Mesenteric fat pad (tissue), 1 donor: ENCODE data around the gene PTK7. TPM values are rescaled to one million over a fixed set of nuclear protein-coding genes. Genes with fewer than 3 reads are reported as not detected.
A peak's percentile ranks its signal among the peaks of the same experiment; 100 is the strongest.

Experiments used
- DNase-seq: peaks from one replicate; pipeline ENCODE4 v3.0.0-alpha.2; 2020; ENCODE audit warnings: low spot score
- total RNA-seq: library from RNA; stranded (reverse); fragmentation: NEBNext Ultra II Directional; extraction: Animal tissue kit (Norgen Biotek cat#: 25700); gene quantifications from one replicate; pipeline ENCODE4 v1.2.1, GENCODE V29; 2021
- donor health status: DM: yes; HTN: yes; CAD: no.

Gene PTK7
- total RNA-seq, 1 donor from 2014 or later: 13.6 TPM

- DNase-seq: no peak
These were observed 99.7 kb downstream of the PTK7 start for GRCh38 chr6:43175676-43176422.

- DNase-seq: no peak
These were observed 100.3 kb downstream of the PTK7 start for GRCh38 chr6:43176423-43176786.

- DNase-seq: no peak
These were observed 102.0 kb downstream of the PTK7 start for GRCh38 chr6:43178150-43178549.

- DNase-seq: no peak
These were observed 103.1 kb downstream of the PTK7 start for GRCh38 chr6:43178951-43179830.

GRCh38 chr6:43180058-43180457 lies 103.9 kb downstream of the PTK7 start:
- no peak for DNase-seq

- DNase-seq: no peak
These were observed 104.9 kb downstream of the PTK7 start for GRCh38 chr6:43180985-43181384.

GRCh38 chr6:43181621-43181941 lies 105.5 kb downstream of the PTK7 start:
- DNase-seq: no peak

GRCh38 chr6:43181942-43182860 lies 106.1 kb downstream of the PTK7 start, which contains the start of gene CUL9:
Gene CUL9, plus strand, starts transcription at chr6:43182196. Its CDS starts 2,115 bp downstream, at chr6:43184311.
- peak; percentile 96 for DNase-seq

- no peak for DNase-seq
These were observed 107.3 kb downstream of the PTK7 start for GRCh38 chr6:43183441-43183840.

- no peak for DNase-seq
These were observed 108.3 kb downstream of the PTK7 start for GRCh38 chr6:43184268-43184985.

GRCh38 chr6:43185391-43185985 lies 109.4 kb downstream of the PTK7 start:
- DNase-seq: no peak

- no peak for DNase-seq
These were observed 109.9 kb downstream of the PTK7 start for GRCh38 chr6:43186019-43186418.

GRCh38 chr6:43186706-43187105 lies 110.6 kb downstream of the PTK7 start:
- no peak for DNase-seq

GRCh38 chr6:43187821-43188220 lies 111.7 kb downstream of the PTK7 start:
- peak; percentile 51 for DNase-seq

GRCh38 chr6:43188426-43188825 lies 112.3 kb downstream of the PTK7 start:
- DNase-seq: peak; percentile 87

- no peak for DNase-seq
These were observed 113.7 kb downstream of the PTK7 start for GRCh38 chr6:43189776-43190304.

- peak; percentile 78 for DNase-seq
These were observed 116.8 kb downstream of the PTK7 start for GRCh38 chr6:43192911-43193310.

GRCh38 chr6:43193929-43194328 lies 117.8 kb downstream of the PTK7 start:
- peak; percentile 14 for DNase-seq

GRCh38 chr6:43196337-43196736 lies 120.2 kb downstream of the PTK7 start:
- DNase-seq: no peak

GRCh38 chr6:43199912-43200311 lies 123.8 kb downstream of the PTK7 start:
- no peak for DNase-seq
